GM12892 (cell line): ENCODE results near the gene ZC2HC1B.

ENCODE experiments used
- POLR2A ChIP-seq: IDR thresholded peaks from 2 replicates; pipeline ENCODE4 v1.6.1; 2011; ENCODE audit warnings: low read depth, low read length, control low read depth
- POLR2AphosphoS5 ChIP-seq: IDR thresholded peaks from 2 replicates; pipeline ENCODE4 v1.6.1; 2011; ENCODE audit warnings: low read depth, low read length, control low read depth
- TAF1 ChIP-seq: IDR thresholded peaks from 2 replicates; pipeline ENCODE4 v1.6.1; 2011; ENCODE audit warnings: low read depth, mild to moderate bottlenecking, control low read depth, low read length, borderline replicate concordance

GRCh38 chr6:143949962-143950361 lies 85.7 kb downstream of the ZC2HC1B start:
- TF ChIP-seq TAF1 (no peak), POLR2AphosphoS5 (no peak), POLR2A (no peak)
